ENCODE measurements around the gene SLMAP.
"Not testable (repeated sequence)": the region's sequence is repeated elsewhere in the genome, so short reads cannot be mapped to it uniquely, and the experiment has no call there.

SLMAP gene

DNA sequence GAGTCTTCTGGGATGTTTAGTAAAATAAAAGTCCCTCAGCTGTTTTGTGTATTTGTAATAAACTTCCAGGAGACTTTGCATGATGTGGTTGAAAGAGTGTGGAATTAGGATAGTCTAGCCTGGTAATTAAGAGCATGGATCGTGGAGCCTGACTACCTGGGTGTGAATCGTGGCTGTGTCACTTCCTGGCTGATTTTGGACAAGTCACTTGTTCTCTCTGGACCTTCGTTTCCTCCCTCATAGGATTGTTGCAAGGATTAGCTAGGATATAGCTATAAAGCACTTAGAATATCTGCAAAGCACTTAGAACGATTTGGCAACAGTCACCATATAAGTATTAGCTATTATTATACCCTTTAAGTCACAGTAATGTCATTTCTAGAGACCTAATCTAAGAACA is 40.2 kb downstream of the SLMAP start:
- DNase-seq, result no peak

DNA sequence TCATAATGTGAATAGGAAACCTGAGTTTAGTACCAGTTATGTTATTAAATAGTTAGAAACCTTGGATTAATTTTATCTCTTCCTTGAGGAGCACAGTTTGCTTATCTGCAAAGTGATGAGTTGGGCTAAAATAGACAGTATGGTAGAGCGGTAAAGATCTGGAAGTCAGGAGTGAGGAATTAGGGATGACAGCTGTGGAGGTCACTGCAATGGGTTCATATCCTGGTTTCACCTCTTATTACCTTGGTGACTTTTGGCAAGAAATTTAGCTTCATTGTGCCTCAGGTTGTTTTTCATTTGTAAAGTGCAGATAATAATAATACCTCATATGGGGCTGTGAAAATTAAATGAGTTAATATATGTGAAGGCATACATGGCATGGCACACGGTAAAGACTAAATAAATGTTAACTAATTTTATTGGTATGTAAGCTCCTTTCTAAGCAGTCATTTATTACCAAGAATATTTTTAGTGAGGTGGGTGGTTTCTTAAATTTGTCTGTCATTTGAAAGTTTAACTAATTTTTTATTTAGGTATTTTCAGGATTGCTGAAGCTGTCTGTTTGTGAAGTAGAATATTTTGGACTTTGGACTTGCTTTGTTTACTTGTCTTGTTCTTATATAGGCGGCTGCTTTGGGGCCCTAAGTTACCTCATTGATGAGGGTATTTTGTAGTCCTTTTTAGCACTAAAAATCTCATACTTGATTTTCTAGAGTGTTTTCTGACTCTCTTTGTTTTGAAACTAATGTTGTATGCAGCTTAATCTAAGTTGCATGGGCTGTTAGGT is 41.8 kb downstream of the SLMAP start:
- DNase-seq, result no peak

DNA sequence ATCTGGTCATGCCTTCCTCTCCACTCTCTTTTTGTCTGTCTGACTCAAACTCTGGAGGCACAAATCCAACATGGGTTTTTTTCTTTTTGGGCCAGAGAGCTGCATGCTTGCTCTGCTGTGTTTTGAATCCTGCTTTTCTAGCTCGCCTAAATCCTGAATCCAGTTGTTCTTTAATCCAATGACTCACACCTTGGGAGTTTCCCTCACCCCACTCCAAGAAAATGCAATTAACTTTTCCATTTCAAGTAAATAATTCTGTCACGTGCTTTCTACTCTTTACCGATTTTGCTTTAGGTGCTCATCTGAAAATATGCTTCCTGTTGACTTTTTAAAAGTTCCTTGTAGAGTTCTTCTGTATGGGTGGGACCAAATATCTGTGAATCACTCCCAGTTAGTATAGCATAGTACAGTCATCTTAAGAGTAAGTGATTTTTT is 47.6 kb downstream of the SLMAP start:
- no peak for DNase-seq

DNA sequence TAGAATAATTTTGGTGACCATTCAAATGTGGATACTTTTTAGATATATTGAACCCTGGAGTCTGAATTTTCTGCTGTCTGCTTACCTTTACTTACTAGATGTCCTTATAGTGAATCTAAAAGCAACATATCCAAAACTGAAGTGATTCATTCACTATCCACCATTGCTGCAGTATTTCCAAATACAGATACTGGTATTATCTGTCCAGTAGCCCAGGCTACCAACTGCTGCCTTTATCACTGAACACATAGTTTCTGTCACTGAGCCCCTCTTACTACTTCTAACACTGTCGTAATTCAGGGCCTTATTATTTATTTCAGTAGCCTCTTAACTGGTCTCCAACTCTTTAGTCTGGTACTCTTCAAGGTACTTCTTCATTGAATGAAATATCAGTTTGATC is 49.2 kb downstream of the SLMAP start:
- no peak for DNase-seq

DNA sequence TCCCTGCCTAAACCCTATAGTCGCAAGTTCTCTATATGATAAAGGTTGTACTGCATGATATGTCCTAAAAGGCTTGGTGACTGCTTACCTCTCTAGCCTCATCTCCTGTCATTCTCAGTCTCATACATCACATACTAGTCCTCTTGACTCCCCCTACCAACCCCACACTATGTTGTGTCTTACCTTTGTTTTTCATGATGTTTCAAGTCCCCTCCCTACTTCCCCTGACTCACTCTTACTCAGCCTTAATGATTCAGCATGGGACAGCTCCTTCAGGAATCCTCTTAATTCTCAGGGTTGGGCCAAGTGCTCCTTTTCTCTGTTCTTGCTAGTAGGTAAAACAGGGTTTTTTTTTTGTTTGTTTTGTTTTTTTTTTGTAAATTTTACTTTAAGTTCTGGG is 49.6 kb downstream of the SLMAP start:
- DNase-seq, result no peak

DNA sequence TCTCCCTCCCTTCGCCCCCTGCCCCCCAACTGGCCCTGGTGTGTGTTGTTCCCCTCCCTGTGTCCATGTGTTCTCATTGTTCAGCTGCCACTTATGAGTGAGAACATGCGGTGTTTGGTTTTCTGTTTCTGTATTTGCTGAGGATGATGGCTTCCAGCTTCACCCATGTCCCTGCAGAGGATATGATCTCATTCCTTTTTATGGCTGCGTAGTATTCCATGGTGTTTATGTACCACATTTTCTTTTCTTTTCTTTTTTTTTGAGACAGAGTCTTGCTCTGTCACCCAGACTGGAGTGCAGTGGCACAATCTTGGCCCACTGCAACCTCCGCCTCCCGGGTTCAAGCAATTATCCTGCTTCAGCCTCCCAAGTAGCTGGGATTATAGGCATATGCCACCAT is 50.1 kb downstream of the SLMAP start:
- not testable (repeated sequence) for DNase-seq

DNA sequence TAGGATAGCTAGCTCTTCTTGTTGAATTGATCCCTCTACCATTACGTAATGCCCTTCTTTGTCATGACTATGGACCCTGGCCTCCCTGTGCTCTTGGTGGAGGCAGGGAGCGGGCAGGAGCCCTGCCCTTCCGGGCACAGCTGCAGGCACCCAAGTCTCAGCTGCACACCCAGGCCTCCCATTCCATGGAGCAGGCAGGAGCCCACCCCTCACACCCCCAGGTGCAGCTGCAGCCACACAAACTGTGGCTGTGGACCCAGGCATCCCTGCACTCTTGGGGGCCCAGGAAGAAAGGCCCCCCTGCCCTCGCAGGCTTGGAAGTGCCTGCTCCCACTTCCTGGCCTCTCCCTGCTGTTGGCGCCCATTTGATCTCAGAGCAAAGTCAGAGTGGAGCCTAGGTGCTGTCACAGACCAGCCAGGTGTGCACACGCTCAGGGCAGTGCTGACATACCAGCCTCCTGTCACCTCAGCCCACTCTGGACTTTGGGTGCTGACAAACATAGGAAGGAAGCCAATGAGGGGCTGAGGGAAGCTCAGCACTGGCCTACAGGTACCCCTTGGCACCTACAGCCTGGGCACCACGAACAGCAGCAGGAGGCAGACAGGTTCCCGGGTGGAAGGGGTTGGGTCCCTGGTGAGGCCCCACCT is 53.0 kb downstream of the SLMAP start:
- no peak for DNase-seq

DNA sequence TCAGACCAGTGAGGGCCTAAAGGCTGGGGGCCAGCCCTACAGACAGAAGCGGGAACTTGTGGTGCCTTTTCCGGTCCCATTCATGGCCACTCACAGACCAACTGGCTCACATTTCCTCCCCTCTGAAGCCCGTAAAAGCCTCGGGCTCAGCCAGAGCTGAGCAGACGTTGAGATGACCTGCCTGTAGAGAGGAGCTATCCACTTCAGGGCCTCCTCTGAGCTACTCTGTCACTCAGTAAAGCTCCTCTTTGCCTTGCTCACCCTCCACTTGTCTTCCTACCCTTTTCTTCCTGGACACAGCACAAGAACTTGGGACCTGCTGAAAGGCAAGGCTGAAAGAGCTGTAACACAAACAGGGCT is 53.5 kb downstream of the SLMAP start:
- DNase-seq, result no peak

DNA sequence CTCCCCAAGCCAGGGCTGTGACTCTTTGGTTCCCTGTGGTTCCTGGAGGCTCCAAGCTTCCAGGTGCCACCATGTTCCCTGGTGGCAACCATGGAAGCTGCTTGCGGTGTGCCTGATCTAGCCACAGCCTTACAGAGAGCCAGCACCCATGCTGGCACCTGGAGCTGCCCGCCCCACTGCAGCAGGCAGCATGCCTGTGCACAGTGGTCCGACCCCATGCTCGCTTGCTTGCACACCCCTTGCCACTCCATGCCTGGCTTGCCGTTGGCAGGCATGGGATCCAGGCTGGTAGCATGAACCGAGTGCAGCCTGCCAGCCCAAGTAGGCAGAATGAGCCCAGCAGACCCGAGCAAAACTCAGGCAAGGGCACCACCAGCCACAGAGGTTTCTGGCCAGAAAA is 53.9 kb downstream of the SLMAP start:
- DNase-seq, result no peak

DNA sequence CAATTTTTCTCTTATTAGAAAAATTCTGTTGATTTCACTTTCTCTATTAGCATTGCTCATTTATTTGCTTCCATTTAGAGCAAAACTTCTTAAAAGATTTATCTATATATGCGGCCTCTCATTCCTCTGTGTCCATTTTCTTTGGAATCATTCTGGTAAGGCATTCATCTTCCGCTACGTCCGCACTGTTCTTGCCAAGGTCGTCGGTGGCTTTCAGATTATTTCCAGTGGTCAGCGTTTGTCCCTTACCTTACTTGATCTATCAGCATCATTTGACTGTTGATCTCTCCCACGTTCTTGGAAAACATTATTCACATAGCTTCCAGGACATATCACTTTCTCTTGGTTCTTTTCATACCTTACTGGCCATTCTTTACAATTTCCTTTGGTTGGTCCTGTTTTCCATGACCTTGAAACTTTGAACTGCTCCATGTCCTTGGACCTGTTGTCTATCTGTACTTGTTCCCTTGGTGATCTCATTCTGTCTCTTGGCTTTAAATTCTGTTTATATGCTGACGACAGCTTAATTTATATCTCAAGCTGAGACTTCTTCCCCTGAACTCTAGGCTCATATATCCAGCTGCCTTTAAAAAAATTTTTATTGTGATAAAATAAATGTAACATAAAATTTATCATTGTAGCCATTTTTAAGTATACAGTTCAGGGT is 54.5 kb downstream of the SLMAP start:
- no peak for DNase-seq

DNA sequence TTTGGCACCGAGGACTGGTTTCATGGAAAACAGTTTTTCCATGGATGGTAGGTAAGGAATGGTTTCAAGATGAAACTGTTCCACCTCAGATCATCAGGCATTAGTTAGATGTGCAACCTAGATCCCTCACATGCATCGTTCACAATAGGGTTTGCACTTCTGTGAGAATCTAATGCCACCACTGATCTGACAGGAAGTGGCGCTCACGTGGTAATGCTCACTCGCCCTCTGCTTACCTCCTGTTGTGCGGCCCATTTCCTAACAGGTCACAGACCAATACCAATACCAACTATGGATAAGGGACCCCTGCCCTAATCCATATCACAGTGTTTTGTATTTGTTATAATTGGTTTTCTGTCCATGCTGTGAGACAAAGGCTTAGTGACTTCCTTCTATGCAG is 58.9 kb downstream of the SLMAP start:
- no peak for DNase-seq

DNA sequence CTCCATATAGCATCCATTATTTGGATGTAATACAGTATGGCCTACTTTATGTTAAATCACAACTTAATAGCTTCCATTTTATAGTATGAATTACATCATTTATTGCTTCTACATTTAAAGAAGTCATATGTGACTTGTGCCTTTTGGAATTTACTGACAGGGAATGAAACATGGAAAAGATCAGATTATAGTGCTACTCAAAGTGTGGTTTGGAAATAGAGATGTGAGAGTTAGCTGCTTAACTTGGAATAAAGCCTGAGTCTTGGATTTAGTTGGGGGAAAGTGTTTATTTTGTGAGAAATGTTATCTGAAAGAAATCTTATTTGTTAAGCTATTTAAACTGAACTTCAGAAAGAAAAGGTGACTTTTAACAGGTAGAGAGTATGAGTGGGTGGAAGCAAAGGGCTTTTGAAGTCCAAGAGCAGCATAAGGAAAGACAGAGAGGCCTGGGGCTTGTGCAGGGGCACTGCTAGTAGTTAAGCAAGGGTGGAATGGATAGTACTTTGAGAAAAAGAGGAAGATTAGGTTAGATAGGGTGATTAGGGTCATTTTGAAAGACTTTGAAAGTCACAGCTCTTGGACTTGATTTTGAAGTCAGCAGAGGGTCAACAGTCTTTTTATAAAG is 60.5 kb downstream of the SLMAP start:
- no peak for DNase-seq

DNA sequence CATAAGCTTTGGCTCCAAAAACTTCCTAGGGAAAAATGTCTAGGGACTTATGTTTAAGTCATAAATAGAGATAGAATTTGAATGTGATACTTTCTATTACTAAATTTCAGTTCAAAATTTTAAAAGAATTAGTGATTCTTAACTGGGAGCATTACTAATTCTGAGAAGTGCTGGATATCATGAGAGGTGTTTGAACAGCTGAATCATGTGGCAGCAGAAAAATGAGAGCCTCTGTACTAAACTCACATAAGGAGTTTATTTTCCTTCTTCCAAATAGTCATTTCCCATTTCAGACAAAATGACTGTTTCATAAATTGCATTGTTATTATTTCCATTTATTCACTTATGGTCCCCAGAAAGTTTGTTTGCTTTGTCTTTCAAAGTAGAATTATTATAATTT is 62.7 kb downstream of the SLMAP start:
- no peak for DNase-seq

DNA sequence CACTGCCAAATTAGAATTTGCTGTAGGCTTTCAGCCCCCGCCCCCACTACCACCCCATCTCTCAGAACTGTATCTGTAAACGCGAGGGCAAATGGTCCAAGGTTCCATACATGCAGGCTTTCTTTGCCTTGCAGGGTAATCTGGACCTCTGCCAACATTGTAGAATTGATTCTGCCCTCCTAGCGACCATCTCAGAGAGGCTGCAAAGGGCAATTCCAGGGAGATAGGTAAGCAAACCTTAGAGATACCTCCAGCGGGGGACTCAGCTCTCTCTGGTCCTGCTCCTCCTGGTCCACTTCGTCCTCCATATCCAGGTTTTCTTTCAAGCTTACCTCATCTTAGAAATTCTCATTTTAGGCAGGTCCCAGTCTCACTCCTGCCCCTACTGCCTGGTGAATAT is 64.4 kb downstream of the SLMAP start:
- no peak for DNase-seq

DNA sequence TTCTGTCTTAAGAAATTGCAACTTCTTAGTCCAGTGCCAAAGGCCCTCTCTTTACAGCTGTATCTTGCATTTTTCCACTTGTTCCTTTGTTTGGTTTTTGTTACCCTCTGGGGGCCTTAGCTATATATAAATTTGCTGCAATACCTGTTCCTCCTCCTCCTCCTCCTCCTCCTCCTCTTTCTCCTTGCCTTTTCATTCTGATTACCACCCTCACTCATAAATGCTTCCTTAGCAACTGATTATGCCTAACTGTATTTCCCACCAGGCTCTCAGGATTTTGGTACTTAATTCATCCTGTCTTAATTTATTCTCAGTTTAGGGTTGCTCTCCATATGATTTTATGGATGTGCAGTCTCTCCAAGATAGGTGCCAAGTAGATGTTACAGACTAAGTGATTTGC is 65.7 kb downstream of the SLMAP start:
- DNase-seq, result no peak

DNA sequence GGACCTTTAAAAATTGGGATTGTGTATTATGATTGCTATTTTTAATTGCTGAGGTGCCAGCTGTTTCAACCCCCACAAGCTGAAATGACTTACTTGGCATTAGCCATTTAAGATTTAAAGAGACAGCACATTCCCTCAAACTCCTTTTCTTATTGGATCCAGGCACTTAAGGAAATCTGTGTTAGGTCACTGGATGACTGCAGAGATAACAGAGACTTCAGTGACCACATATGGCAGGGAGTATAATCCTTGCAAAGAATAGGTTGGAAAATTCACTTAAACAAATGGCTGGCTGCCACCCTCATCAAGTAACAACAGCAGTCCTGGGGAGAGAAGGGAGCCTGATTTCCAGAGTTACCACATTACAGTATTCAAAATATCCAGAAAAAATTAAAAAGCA is 66.6 kb downstream of the SLMAP start:
- DNase-seq, result no peak

DNA sequence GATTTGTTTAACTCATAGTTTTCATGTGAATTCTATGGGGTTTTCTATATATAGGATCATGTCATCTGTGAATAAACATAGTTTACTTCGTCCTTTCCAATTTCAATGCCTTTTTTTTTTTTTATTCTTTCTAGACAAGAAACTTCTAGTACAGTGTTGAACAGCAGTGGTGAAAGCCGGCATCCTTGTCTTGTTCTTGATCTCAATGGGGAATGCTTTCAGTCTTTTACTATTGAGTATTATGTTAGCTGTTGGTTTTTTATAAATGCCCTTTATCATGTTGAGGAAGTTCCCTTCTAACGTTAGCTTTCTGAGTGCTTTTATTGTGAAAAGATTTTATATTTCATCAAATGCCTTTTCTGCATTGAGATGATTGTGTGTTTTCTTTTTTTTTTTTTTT is 69.0 kb downstream of the SLMAP start:
- DNase-seq, result no peak

DNA sequence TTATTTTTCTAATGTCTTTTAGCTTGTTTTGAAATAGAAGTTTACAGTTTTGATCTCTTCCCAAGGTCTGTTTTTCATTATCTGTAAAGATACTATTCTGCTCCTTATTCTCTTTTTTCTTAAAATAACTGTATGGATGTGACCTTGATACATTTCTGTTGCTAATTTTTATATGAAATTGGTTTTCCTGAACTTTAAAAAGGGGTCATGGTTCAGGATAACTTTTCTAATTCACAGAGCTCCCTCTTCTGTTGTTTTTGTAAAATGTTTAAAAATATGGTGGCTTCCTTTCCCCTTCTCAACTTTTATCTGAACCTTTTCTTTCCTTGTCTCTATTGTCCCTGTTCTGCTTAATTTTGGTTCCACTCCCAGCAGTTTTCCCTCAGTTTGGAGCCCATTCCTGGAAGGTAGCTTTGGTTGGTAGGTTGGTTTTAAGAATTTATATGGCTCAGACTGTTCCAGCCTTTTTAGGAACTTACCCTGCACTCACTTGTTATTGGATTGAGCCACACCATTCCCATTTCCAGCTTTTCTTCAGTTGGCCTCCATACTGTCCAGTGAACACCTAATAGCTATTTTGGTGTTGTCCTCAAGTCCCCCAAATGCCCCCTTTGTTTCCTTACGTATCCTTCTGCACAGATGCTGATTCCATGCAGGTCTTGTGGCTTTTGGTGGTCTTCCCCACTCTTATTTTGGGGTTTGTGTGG is 70.3 kb downstream of the SLMAP start:
- DNase-seq, result no peak

DNA sequence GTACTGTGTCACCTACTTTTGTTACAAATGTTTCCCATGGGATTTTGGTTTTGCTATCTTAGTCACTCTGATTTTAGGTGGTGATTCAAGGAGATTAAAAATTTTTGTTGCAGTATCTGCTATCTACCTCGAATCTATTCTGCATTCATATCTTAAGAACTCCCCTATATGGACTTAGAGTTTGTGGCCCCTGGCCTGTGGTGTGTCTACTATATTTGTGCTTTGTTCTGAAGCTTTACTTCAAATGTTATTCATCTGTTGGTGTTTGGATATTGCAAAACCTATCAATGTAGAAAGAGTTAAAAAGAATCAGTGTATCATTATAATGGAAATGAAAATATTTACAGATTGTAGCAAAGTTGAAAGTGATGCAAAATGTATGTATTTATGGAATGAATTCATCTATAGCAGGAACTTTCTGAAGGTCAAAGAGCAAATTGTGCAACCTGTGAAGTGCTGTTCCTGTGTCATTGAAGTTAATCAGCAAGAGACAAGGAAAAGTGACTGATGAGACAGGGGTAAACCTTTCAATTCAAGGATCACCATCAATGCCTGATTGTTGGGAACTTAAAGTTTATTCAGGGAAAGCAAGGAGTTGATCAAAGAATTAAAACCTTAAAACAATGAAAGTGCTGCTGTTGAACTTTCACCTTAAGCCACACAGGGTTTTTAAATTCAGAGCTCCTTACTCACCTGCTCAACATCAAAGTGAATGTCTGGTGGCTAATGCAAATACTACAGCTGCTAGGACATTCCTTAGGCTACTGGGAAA is 71.0 kb downstream of the SLMAP start:
- DNase-seq, result no peak

DNA sequence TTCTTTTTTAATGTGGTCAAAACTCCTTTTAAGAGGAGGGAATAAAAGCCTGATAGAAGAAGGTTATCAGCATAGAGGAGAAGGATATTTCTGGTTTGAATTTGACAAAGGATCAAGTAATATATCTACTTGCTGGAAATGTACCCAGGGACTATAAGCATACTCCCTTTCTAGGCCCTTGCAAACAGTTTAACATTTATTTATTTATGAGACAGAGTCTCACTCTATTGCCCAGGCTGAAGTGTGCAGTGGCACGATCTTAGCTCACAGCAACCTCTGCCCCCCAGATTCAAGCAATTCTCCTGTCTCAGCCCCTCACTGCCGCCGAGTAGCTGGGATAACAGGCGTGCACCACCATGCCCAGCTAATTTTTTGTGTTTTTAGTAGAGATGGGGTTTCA is 71.6 kb downstream of the SLMAP start:
- DNase-seq, result no peak

DNA sequence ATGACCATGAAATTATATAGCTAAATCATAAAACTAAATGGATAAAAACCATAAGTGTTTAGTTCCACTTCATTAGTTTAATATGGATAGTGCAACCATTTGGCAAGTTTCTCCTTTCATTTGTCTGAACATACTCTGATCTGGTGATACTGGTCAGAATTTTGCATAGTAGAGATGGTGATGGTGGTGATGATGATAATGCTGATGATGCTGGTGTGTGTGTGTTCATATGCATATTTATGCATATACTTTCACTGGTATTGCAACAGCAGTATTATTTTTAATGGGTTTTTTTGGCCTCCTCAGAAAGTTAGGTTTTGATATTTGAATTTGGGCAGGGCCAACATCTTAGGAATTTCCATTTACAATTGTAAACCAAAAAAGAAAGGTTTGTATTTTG is 76.4 kb downstream of the SLMAP start:
- DNase-seq, result no peak

DNA sequence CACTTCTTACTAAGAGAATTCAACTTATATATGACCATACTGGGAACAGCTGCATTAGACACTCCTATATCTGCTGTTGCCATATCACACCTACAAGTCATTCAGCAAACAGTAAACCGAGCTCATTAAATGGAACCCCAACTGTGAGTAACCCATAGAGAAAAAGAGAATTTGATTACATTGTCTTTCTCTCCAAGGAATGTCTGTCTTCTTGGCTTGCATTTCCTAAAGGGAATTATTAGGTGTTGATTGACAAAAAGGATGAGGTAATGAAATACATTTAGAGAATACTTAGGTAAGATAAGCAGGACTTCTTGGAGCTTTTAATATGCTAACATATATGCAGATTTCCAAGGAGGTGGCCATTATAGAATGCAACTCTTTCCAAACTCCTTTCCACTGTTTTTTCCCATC is 76.8 kb downstream of the SLMAP start:
- no peak for DNase-seq

All from NCI-H2107 (cell line).